HEK293T (cell line): Measurements from ENCODE around the gene RNF208.

Experiments used
- BHLHE40 ChIP-seq: fragments of 450-650 bp; IDR thresholded peaks from 2 replicates; pipeline ENCODE4 v1.6.1; 2016; ENCODE audit warnings: mild to moderate bottlenecking, moderate library complexity, borderline replicate concordance
- ELF4 ChIP-seq: fragments of 450-650 bp; IDR thresholded peaks from 2 replicates; pipeline ENCODE4 v1.6.1; 2017; ENCODE audit warnings: antibody characterized with exemption
- FOXA1 ChIP-seq: fragments of 450-650 bp; IDR thresholded peaks from 2 replicates; pipeline ENCODE4 v1.6.1; 2016; ENCODE audit warnings: mild to moderate bottlenecking
- FOXM1 ChIP-seq: fragments of 450-650 bp; IDR thresholded peaks from 2 replicates; pipeline ENCODE4 v1.6.1; 2017; ENCODE audit warnings: mild to moderate bottlenecking, borderline replicate concordance
- HDGF ChIP-seq: fragments of 450-650 bp; IDR thresholded peaks from 2 replicates; pipeline ENCODE4 v1.6.1; 2017; ENCODE audit warnings: antibody characterized with exemption, borderline replicate concordance
- L3MBTL2 ChIP-seq: fragments of 450-650 bp; conservative IDR thresholded peaks from 2 replicates; pipeline ENCODE4 v1.6.1; 2016; ENCODE audit warnings: mild to moderate bottlenecking
- NFRKB ChIP-seq: fragments of 450-650 bp; IDR thresholded peaks from 2 replicates; pipeline ENCODE4 v1.6.1; 2016; ENCODE audit warnings: mild to moderate bottlenecking, moderate library complexity
- SP1 ChIP-seq: fragments of 450-650 bp; IDR thresholded peaks from 2 replicates; pipeline ENCODE4 v1.6.1; 2017
- TARDBP ChIP-seq: fragments of 450-650 bp; IDR thresholded peaks from 2 replicates; pipeline ENCODE4 v1.6.1; 2016

DNA sequence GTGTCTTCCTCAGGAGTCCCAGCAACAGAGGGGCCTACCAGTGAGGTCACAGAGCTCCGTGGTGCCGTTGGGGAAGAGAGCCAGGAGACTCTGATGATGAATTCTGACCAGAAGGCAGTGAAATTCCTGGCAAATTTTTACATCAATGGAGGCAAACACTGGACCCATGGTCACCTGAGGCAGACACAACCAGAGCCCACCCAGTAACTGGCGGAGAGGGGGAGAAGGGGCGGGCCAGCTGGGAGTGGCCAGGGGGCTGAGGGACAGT is 29.1 kb upstream of the RNF208 start, which contains the start of gene STPG3:
- TF ChIP-seq NFRKB (no peak), ELF4 (no peak), HDGF (no peak), TARDBP (no peak), FOXM1 (no peak), SP1 (no peak), BHLHE40 (no peak), FOXA1 (no peak), L3MBTL2 (no peak)
